Neural cell (in vitro differentiated cells): Measurements from ENCODE around the gene FNBP1L.

Experiments
- CTCF ChIP-seq: fragments of 450-650 bp; IDR thresholded peaks from 2 replicates; pipeline ENCODE4 v1.5.1; 2014; ENCODE audit warnings: antibody characterized with exemption, mild to moderate bottlenecking, moderate library complexity; ENCODE audit not compliant: poor library complexity, severe bottlenecking
- EZH2 ChIP-seq: fragments of 200-600, 300-800 bp; shearing (Covaris generic), sonication (generic); IDR thresholded peaks from 2 replicates; pipeline ENCODE4 v1.6.1; 2014; ENCODE audit warnings: antibody characterized with exemption, low read length, borderline replicate concordance, mild to moderate bottlenecking; ENCODE audit not compliant: insufficient read depth, poor library complexity, severe bottlenecking
- MXI1 ChIP-seq: fragments of 450-650 bp; conservative IDR thresholded peaks from 2 replicates; pipeline ENCODE4 v1.6.1; 2014; ENCODE audit warnings: antibody characterized with exemption, mild to moderate bottlenecking; ENCODE audit not compliant: poor library complexity, severe bottlenecking

- TF ChIP-seq CTCF (no peak), MXI1 (no peak), EZH2 (no peak)
Measured at GRCh38 chr1:93593854-93594602, 146.1 kb downstream of the FNBP1L start.
